Endothelial cell of umbilical vein (primary cell): ENCODE data around the gene PKN3. TPM values are rescaled to one million over a fixed set of nuclear protein-coding genes. Genes with fewer than 3 reads are reported as not detected.

Source experiments
- BruUV-seq: library from RNA; stranded (reverse); fragments of 400-500 nt; replicated peaks from 2 replicates; lab custom pipeline; 2021; lab: Mats Ljungman, UMichigan
- CTCF ChIA-PET: fragments of 300-600, 350-600 bp; sonication (Branson Sonifier 250); formaldehyde crosslinking; loops from one replicate; lab custom pipeline; 2021; ENCODE audit warnings: antibody characterized with exemption, inconsistent platforms; lab: Charles Lee
- POLR2A ChIA-PET: fragments of 300-600, 350-600 bp; sonication (Branson Sonifier 250); formaldehyde crosslinking; loops from one replicate; lab custom pipeline; 2021; ENCODE audit warnings: antibody characterized with exemption, inconsistent platforms; lab: Charles Lee
- DNase-seq: peaks from one replicate; pipeline ENCODE4 v3.0.0-alpha.2; 2011; ENCODE audit warnings: low read depth, low spot score
- FAIRE-seq: peaks from 2 replicates; lab custom pipeline; 2011; peaks lifted over from hg19 to GRCh38; lab: Jason Lieb, UNC
- H2AFZ ChIP-seq: 2 replicates; pipeline ENCODE4 v1.6.0; 2012; ENCODE audit warnings: low read depth, low read length, control low read depth, inconsistent platforms
- H3K27ac ChIP-seq: 2 replicates; pipeline ENCODE4 v1.5.1; 2011; ENCODE audit warnings: low read depth, mild to moderate bottlenecking, control low read depth, low read length, moderate library complexity; ENCODE audit not compliant: insufficient read depth
- H3K27me3 ChIP-seq, 2 experiments: 2 replicates each; pipeline versions ENCODE4 v1.6.0 to v1.6.1; 2011; ENCODE audit warnings: low read length in 2 of 2, mixed read lengths in 1 of 2; ENCODE audit not compliant: control insufficient read depth in 2 of 2, insufficient read depth in 2 of 2
- H3K36me3 ChIP-seq, 2 experiments: 2 replicates in 1 of 2; 3 replicates in 1 of 2; pipeline ENCODE4 v1.5.1; 2011; ENCODE audit warnings: low read length in 2 of 2, mild to moderate bottlenecking in 1 of 2, moderate library complexity in 1 of 2; ENCODE audit not compliant: control insufficient read depth in 2 of 2, insufficient read depth in 2 of 2; ENCODE audit errors: extremely low read depth in 1 of 2
- H3K4me1 ChIP-seq: 3 replicates; pipeline ENCODE4 v1.5.1; 2011; ENCODE audit warnings: mild to moderate bottlenecking, low read length; ENCODE audit not compliant: control insufficient read depth, insufficient read depth; ENCODE audit errors: extremely low read depth
- H3K4me2 ChIP-seq: 2 replicates; pipeline ENCODE4 v1.6.1; 2011; ENCODE audit warnings: low read length, control low read depth, mixed read lengths; ENCODE audit not compliant: insufficient read depth
- H3K4me3 ChIP-seq, 3 experiments: fragments of 200-600 bp in 1 of 3; sonication (generic), shearing (Covaris generic) in 1 of 3; replicated peaks in 1 of 3; 2 replicates each; pipeline ENCODE4 v1.5.1; 2011 to 2016; ENCODE audit warnings: control low read depth in 3 of 3, low read length in 3 of 3, mild to moderate bottlenecking in 2 of 3, inconsistent platforms in 1 of 3, low read depth in 1 of 3, moderate library complexity in 1 of 3; ENCODE audit not compliant: insufficient read depth in 1 of 3
- H3K79me2 ChIP-seq: 2 replicates; pipeline ENCODE4 v1.6.0; 2012; ENCODE audit warnings: low read length, inconsistent platforms; ENCODE audit not compliant: control insufficient read depth, insufficient read depth
- H3K9ac ChIP-seq: replicated peaks from 2 replicates; pipeline ENCODE3; 2011; ENCODE audit warnings: low read length, control low read depth; ENCODE audit not compliant: insufficient read depth; ENCODE audit errors: extremely low read depth
- H3K9me1 ChIP-seq: replicated peaks from 3 replicates; pipeline ENCODE4 v1.6.0; 2011; ENCODE audit warnings: mild to moderate bottlenecking, low read length; ENCODE audit not compliant: control insufficient read depth, insufficient read depth; ENCODE audit errors: extremely low read depth
- H3K9me3 ChIP-seq: replicated peaks from 2 replicates; pipeline ENCODE4 v1.5.1; 2012; ENCODE audit warnings: low read length, inconsistent platforms; ENCODE audit not compliant: control insufficient read depth, insufficient read depth
- H4K20me1 ChIP-seq: replicated peaks from 2 replicates; pipeline ENCODE3; 2011; ENCODE audit warnings: mild to moderate bottlenecking, low read length; ENCODE audit not compliant: control insufficient read depth, insufficient read depth; ENCODE audit errors: extremely low read depth
- EZH2 ChIP-seq: IDR thresholded peaks from 2 replicates; pipeline ENCODE4 v1.6.1; 2012; ENCODE audit warnings: borderline replicate concordance, low read depth, mild to moderate bottlenecking, moderate library complexity, low read length, inconsistent platforms; ENCODE audit not compliant: severe bottlenecking
- FOS ChIP-seq: IDR thresholded peaks from 2 replicates; pipeline ENCODE4 v1.6.1; 2011; ENCODE audit warnings: mild to moderate bottlenecking, low read length, moderate library complexity, borderline replicate concordance; ENCODE audit not compliant: insufficient read depth
- GATA2 ChIP-seq: IDR thresholded peaks from 2 replicates; pipeline ENCODE4 v1.7.0; 2011; ENCODE audit warnings: low read depth, mild to moderate bottlenecking, moderate library complexity, mixed read lengths, low read length; ENCODE audit not compliant: insufficient read length, insufficient read depth
- JUN ChIP-seq: IDR thresholded peaks from 2 replicates; pipeline ENCODE4 v1.6.1; 2011; ENCODE audit warnings: borderline replicate concordance, low read depth; ENCODE audit not compliant: insufficient read length, insufficient read depth
- MYC ChIP-seq: IDR thresholded peaks from one replicate; pipeline ENCODE4 v1.6.1; 2011; ENCODE audit warnings: mild to moderate bottlenecking, low read depth, low read length
- POLR2AphosphoS5 ChIP-seq: IDR thresholded peaks from 2 replicates; pipeline ENCODE4 v1.6.1; 2012; ENCODE audit warnings: low read depth, mild to moderate bottlenecking, control low read depth, low read length, moderate library complexity; ENCODE audit not compliant: insufficient read depth
- dilution Hi-C: fragments of 300-500 bp; cut with MboI; formaldehyde crosslinking; loops from one replicate; pipeline ENCODE4 v1.15.0; 2019; ENCODE audit warnings: low sequenced_read_pairs; ENCODE audit not compliant: extremely low pct_ligation_motif_present
- intact Hi-C: fragments of 100-400 bp; cut with micrococcal nuclease; formaldehyde crosslinking; loops from one replicate; pipeline ENCODE4 v1.10.0; 2022
- polyA plus RNA-seq, 4 experiments: library from polyadenylated mRNA; depleted of rRNA in 3 of 4; stranded (reverse) in 3 of 4; unstranded in 1 of 4; fragments of >200 nt; gene quantifications; 2 replicates each; pipeline versions ENCODE4 v1.2.1 to v1.2.3, GENCODE V29; 2011 to 2012; ENCODE audit warnings: missing spikeins in 1 of 4
- total RNA-seq: library from RNA; stranded (reverse); gene quantifications from 2 replicates; pipeline ENCODE4 v1.2.3, GENCODE V29; 2021
- TF ChIP-seq, protein P1 (sequence below), 2 donors: IDR thresholded peaks; 1 replicate in 1 of 2; 2 replicates in 1 of 2; pipeline ENCODE4 v1.5.1; 2011; ENCODE audit warnings: low read length in 2 of 2, mild to moderate bottlenecking in 2 of 2, moderate library complexity in 2 of 2, control low read depth in 1 of 2, inconsistent platforms in 1 of 2, low read depth in 1 of 2; ENCODE audit not compliant: insufficient read depth in 1 of 2; ENCODE audit errors: extremely low read depth in 1 of 2
- TF ChIP-seq, protein P2 (sequence below): IDR thresholded peaks from 2 replicates; pipeline ENCODE4 v1.6.1; 2011; ENCODE audit not compliant: insufficient read depth, insufficient read length

Gene PKN3
- total and polyA plus RNA-seq, 2 donors (not counting 3 experiments of a cell fraction or from before 2014, with no cell fraction given) = 29.5 to 40.4 TPM

GRCh38 chr9:128731093-128731492 lies 28.8 kb downstream of the PKN3 start:
- Histone ChIP-seq H2AFZ (no peak overlapping the region), H3K27me3 (no peaks in the 10 kb centered on the region), H3K79me2 (no peaks in the 10 kb centered on the region), H3K9ac (no peak overlapping the region), H4K20me1 (no peaks in the 10 kb centered on the region), H3K4me2 (no peak overlapping the region), H3K36me3 (peaks cover 0 to 3% of the 10 kb centered on the region in 2 experiments), H3K4me1 (no peaks in the 10 kb centered on the region), H3K4me3 (no peak overlapping the region), H3K9me1 (no peaks in the 10 kb centered on the region), H3K27ac (no peak overlapping the region), H3K9me3 (no peaks in the 10 kb centered on the region)
- TF ChIP-seq GATA2 (no peak), FOS (no peak), EZH2 (no peak), JUN (no peak), MYC (no peak), POLR2AphosphoS5 (no peak)
- TF ChIP-seq, protein P1, sequence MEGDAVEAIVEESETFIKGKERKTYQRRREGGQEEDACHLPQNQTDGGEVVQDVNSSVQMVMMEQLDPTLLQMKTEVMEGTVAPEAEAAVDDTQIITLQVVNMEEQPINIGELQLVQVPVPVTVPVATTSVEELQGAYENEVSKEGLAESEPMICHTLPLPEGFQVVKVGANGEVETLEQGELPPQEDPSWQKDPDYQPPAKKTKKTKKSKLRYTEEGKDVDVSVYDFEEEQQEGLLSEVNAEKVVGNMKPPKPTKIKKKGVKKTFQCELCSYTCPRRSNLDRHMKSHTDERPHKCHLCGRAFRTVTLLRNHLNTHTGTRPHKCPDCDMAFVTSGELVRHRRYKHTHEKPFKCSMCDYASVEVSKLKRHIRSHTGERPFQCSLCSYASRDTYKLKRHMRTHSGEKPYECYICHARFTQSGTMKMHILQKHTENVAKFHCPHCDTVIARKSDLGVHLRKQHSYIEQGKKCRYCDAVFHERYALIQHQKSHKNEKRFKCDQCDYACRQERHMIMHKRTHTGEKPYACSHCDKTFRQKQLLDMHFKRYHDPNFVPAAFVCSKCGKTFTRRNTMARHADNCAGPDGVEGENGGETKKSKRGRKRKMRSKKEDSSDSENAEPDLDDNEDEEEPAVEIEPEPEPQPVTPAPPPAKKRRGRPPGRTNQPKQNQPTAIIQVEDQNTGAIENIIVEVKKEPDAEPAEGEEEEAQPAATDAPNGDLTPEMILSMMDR (IDR thresholded peaks at IDR 0.05; ENCODE audit: extremely low read depth in 1 of 2, insufficient read depth in 1 of 2, low read depth in 1 of 2, low read length in 2 of 2) = no peak
- TF ChIP-seq, protein P2, sequence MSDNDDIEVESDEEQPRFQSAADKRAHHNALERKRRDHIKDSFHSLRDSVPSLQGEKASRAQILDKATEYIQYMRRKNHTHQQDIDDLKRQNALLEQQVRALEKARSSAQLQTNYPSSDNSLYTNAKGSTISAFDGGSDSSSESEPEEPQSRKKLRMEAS = no peak
- dilution Hi-C loops (no loop called here), intact Hi-C loops (loop anchor here (5.0 to 10.0 kb wide), 3 partner anchors 56 to 294 kb away; partner anchors contain the start of genes DOLK, NUP188, SH3GLB2 and TBC1D13)
- FAIRE-seq = no peak
- no TSS peak for BruUV-seq
- CTCF ChIA-PET = no interaction called here
- POLR2A ChIA-PET = no interaction called here
- DNase-seq = no peak
